Measurements from ENCODE around the gene CFAP77. TPM values are rescaled to one million over a fixed set of nuclear protein-coding genes. Genes with fewer than 3 reads are reported as not detected.

Gene CFAP77
- total and polyA plus RNA-seq, 2 of the 4 experiments (the other 2 are of a cell fraction) = not detected

DNA sequence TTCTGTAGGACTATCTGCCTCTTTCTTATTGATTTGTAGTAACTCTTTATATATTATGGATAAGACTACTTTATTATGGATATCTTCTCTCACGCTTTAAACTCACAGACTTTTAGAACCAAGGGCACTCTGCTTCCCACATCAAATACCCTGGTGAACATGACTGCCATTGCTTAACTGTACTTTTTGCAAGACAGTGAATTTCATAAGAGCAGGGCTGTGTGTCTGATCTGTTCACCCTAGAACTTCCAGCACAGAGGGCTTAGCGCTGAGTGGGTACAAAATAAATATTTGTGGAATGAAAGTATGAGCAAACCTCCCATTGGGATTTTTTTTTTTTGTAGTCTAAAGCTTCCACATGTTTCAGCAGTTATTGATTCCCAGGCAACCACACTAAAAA, 84.8 kb downstream of the CFAP77 start:
- Histone ChIP-seq H3K18ac (ENCODE audit: low read depth, low read length) (no peak overlapping the region), H4K91ac (ENCODE audit: insufficient read depth, low read depth, low read length) (no peak overlapping the region), H2BK15ac (ENCODE audit: low read depth, low read length) (no peak overlapping the region), H2BK120ac (ENCODE audit: low read depth, low read length) (no peak overlapping the region), H4K8ac (ENCODE audit: low read depth in 2 of 2, low read length in 2 of 2) (no peak overlapping the region), H3K36me3 (ENCODE audit: control insufficient read depth, insufficient read depth, low read length) (no peaks in the 10 kb centered on the region), H3K4me3 (ENCODE audit: insufficient read depth, low read depth, low read length) (no peak overlapping the region), H2BK20ac (ENCODE audit: low read depth, low read length) (no peak overlapping the region), H3K9ac (ENCODE audit: low read depth, low read length) (no peak overlapping the region), H2AK9ac (replicated peaks; ENCODE audit: low read depth, low read length, poor library complexity) (no peak overlapping the region), H3K14ac (replicated peaks; ENCODE audit: low read depth, low read length) (no peak overlapping the region), H3K23ac (ENCODE audit: low read depth, low read length) (no peak overlapping the region), H3K56ac (ENCODE audit: extremely low read depth, insufficient read depth, low read length) (no peak overlapping the region), H3K9me3 (ENCODE audit: control insufficient read depth, insufficient read depth, low read length) (no peaks in the 10 kb centered on the region), H3K27me3 (ENCODE audit: control insufficient read depth, insufficient read depth, low read length) (peaks cover 29% of the 10 kb centered on the region), H3K27ac (ENCODE audit: insufficient read depth, low read length) (no peak overlapping the region), H4K20me1 (ENCODE audit: insufficient read depth, low read length) (no peaks in the 10 kb centered on the region), H3K9me1 (ENCODE audit: insufficient read depth, low read length) (no peaks in the 10 kb centered on the region), H4K5ac (ENCODE audit: low read depth, low read length) (no peak overlapping the region), H3K79me1 (ENCODE audit: low read depth in 1 of 2, low read length in 2 of 2) (no peaks in the 10 kb centered on the region), H2AK5ac (ENCODE audit: low read depth, low read length) (no peak overlapping the region), H3K4me1 (ENCODE audit: control insufficient read depth, insufficient read depth, low read length) (0 out of 2 replicates have a peak, but pooled peaks cover 2% of the 10 kb centered on the region), H2AFZ (replicated peaks; ENCODE audit: low read length, poor library complexity) (no peak overlapping the region), H2BK5ac (ENCODE audit: low read depth, low read length, poor library complexity, severe bottlenecking) (no peak overlapping the region), H3K4ac (ENCODE audit: low read depth, low read length) (no peak overlapping the region), H3K4me2 (ENCODE audit: low read depth, low read length) (no peak overlapping the region)
- ChIA-PET CTCF (no interaction called here), POLR2A (ENCODE audit: unreplicated experiment) (no interaction called here)
- ATAC-seq (ENCODE audit: low read depth) (no peak), DNase-seq (no peak)
- WGBS, 2 experiments (ENCODE audit: extremely low coverage in 2 of 2, insufficient read length in 1 of 2) = no CpG with 5 or more reads among the region's 2 CpGs
- TF ChIP-seq, protein P1, sequence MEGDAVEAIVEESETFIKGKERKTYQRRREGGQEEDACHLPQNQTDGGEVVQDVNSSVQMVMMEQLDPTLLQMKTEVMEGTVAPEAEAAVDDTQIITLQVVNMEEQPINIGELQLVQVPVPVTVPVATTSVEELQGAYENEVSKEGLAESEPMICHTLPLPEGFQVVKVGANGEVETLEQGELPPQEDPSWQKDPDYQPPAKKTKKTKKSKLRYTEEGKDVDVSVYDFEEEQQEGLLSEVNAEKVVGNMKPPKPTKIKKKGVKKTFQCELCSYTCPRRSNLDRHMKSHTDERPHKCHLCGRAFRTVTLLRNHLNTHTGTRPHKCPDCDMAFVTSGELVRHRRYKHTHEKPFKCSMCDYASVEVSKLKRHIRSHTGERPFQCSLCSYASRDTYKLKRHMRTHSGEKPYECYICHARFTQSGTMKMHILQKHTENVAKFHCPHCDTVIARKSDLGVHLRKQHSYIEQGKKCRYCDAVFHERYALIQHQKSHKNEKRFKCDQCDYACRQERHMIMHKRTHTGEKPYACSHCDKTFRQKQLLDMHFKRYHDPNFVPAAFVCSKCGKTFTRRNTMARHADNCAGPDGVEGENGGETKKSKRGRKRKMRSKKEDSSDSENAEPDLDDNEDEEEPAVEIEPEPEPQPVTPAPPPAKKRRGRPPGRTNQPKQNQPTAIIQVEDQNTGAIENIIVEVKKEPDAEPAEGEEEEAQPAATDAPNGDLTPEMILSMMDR (conservative IDR thresholded peaks at IDR 0.05; ENCODE audit: low read depth, low read length) = no peak
- no peak for TF ChIP-seq BHLHE40 (IDR thresholded peaks at IDR 0.05; ENCODE audit: low read depth, low read length)
- TF ChIP-seq CEBPB (IDR thresholded peaks at IDR 0.05; ENCODE audit: low read depth, low read length) = no peak
- TF ChIP-seq FOS (IDR thresholded peaks at IDR 0.05; ENCODE audit: low read depth, low read length) = no peak
- no peak for TF ChIP-seq POLR2A (IDR thresholded peaks at IDR 0.05; ENCODE audit: low read depth, low read length)
- no peak for TF ChIP-seq SMC3 (IDR thresholded peaks at IDR 0.05; ENCODE audit: low read depth, low read length)
- no peak for TF ChIP-seq MXI1 (IDR thresholded peaks at IDR 0.05; ENCODE audit: borderline replicate concordance, low read depth, low read length)
- TF ChIP-seq MAZ (IDR thresholded peaks at IDR 0.05; ENCODE audit: borderline replicate concordance, low read depth, low read length) = no peak
- no peak for TF ChIP-seq RFX5 (IDR thresholded peaks at IDR 0.05; ENCODE audit: low read depth, low read length)
- no peak for TF ChIP-seq USF2 (IDR thresholded peaks at IDR 0.05; ENCODE audit: low read depth, low read length)
- TF ChIP-seq NFE2L2 (IDR thresholded peaks at IDR 0.05; ENCODE audit: low read depth, low read length) = no peak
- in situ Hi-C loops (cut with MboI; ENCODE audit: low sequenced_read_pairs) (no loop called here), intact Hi-C loops (cut with micrococcal nuclease) (no loop called here), dilution Hi-C loops (cut with HindIII; ENCODE audit: low sequenced_read_pairs, unreplicated experiment) (no loop called here)
- no TSS peak for BruUV-seq (replicated peaks)
